Ovary (tissue), 9 donors: ENCODE measurements around the gene XKR7. TPM values are rescaled to one million over a fixed set of nuclear protein-coding genes. Genes with fewer than 3 reads are reported as not detected.
"Not testable (repeated sequence)": the region's sequence is repeated elsewhere in the genome, so short reads cannot be mapped to it uniquely, and the experiment has no call there.

Source experiments
- DNase-seq, 5 donors: peaks; one replicate each; pipeline ENCODE4 v3.0.0-alpha.2; 2019 to 2020
- H3K27ac ChIP-seq, 2 donors: fragments of 200-600 bp; one replicate each; pipeline versions ENCODE4 v1.5.1 to v1.8.0; 2019 to 2022
- H3K27me3 ChIP-seq: fragments of 200-600 bp; one replicate; pipeline ENCODE4 v1.8.0; 2022
- H3K36me3 ChIP-seq: fragments of 200-600 bp; sonication (generic); one replicate; pipeline ENCODE4 v1.5.1; 2019
- H3K4me1 ChIP-seq: one replicate; pipeline ENCODE4 v1.8.1; 2013; ENCODE audit warnings: mild to moderate bottlenecking, moderate library complexity; ENCODE audit not compliant: insufficient read depth
- H3K4me3 ChIP-seq: fragments of 200-600 bp; sonication (generic); one replicate; pipeline ENCODE4 v1.5.1; 2017
- H3K9me3 ChIP-seq, 2 donors: fragments of 200-600 bp in 1 of 2; sonication (generic) in 1 of 2; one replicate each; pipeline versions ENCODE4 v1.5.1 to v1.8.1; 2013 to 2019; ENCODE audit warnings: mild to moderate bottlenecking in 1 of 2, moderate library complexity in 1 of 2
- CTCF ChIP-seq, 3 donors: fragments of 450-650 bp in 2 of 3; fragments of 200-600 bp in 1 of 3; IDR thresholded peaks; one replicate each; pipeline versions ENCODE4 v1.5.1 to v1.8.0; 2016 to 2022; ENCODE audit warnings: antibody characterized with exemption in 3 of 3, mild to moderate bottlenecking in 1 of 3
- EP300 ChIP-seq: sonication (generic); formaldehyde crosslinking; IDR thresholded peaks from one replicate; pipeline ENCODE4 v1.6.1; 2017; ENCODE audit warnings: antibody characterized with exemption
- POLR2A ChIP-seq: fragments of 450-650 bp; IDR thresholded peaks from one replicate; pipeline ENCODE4 v1.6.1; 2017; ENCODE audit warnings: antibody characterized with exemption, mild to moderate bottlenecking, moderate library complexity
- WGBS, 3 donors: extraction: QIAGEN DNeasy Blood & Tissue Kit in 1 of 3; methylation state at CpG; one replicate each; pipeline versions ENCODE4 v1.1.5 to v1.1.7; 2013 to 2017; 5-methylcytosine and 5-hydroxymethylcytosine counted together
- intact Hi-C, 4 donors: fragments of 100-400 bp; cut with DNase I; formaldehyde crosslinking; loops; one replicate each; pipeline versions ENCODE4 v1.11.0 to v1.15.1; 2022 to 2023
- polyA plus RNA-seq, 2 donors: library from polyadenylated mRNA; stranded (reverse); fragments of 200-250 nt in 1 of 2; fragments of 350-450 nt in 1 of 2; fragmentation: Illumina TruSeq in 1 of 2; extraction: RNeasy Lipid Tissue Mini Kit (QIAGEN cat#74804) in 1 of 2; gene quantifications; one replicate each; pipeline ENCODE4 v1.2.3, GENCODE V29; 2013 to 2014
- total RNA-seq, 7 donors: library from RNA; depleted of rRNA in 2 of 7; stranded (reverse); fragments of >200 nt in 2 of 7; fragmentation: NEBNext Ultra II Directional in 3 of 7; extraction: Animal tissue kit (Norgen Biotek cat#: 25700) in 3 of 7; gene quantifications; one replicate each; pipeline versions ENCODE4 v1.1.0 to v1.2.4, GENCODE V29; 2016 to 2023
- donor health status: DM: no; HTN: no; CAD: no; lungs with moderate emphysema.
- donor health status: DM: no; HTN: no; CAD: no.
- donor health status: Bipolar disorder and iron deficiency.
- donor health status: DM: yes; HTN: yes; CAD: no.
- donor health status: DM: no; HTN: no; CAD: no.
- donor health status: DM: yes; HTN: yes; CAD: no.

The XKR7 gene
- total and polyA plus RNA-seq, 9 donors: not detected

GRCh38 chr20:31925631-31926030 lies 42.3 kb upstream of the XKR7 start:
- H3K9me3 ChIP-seq: no peaks in the 10 kb centered on the region
- no peak overlapping the region for H3K27ac ChIP-seq
- H3K36me3 ChIP-seq: no peaks in the 10 kb centered on the region
- no peak overlapping the region for H3K4me3 ChIP-seq
- H3K27me3 ChIP-seq: no peaks in the 10 kb centered on the region
- no peaks in the 10 kb centered on the region for H3K4me1 ChIP-seq
- intact Hi-C loops: no loop called here
- WGBS, 3 donors: 57 to 63% (median 57%) methylated on average over 9 of the region's 9 CpGs
- DNase-seq: no peak
- no peak for TF ChIP-seq POLR2A
- no peak for TF ChIP-seq CTCF (IDR thresholded peaks at IDR 0.05)
- TF ChIP-seq EP300: no peak

DNA sequence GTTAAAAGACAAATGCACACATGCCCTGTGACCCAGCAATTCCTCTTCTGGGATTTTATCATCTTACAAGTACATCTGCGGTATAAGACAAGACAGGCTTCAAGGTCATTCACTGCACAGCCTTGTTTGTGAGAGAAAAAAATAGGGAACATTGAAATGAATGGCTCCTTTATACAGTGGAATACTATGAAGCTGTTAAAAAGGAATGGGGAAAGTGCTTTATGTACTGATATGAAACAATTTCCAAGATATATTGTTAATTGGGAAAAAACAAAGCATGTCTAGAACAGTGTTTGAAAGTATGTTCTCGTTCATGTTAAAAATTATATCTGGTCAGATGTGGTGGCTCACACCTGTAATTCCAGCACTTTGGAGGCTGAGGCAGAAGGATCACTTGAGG lies 41.5 kb upstream of the XKR7 start:
- 58 to 70% (median 64%) methylated on average over 2 of the region's 2 CpGs for WGBS, 3 donors
- H3K4me1 ChIP-seq: no peaks in the 10 kb centered on the region
- no peaks in the 10 kb centered on the region for H3K9me3 ChIP-seq
- no peak for DNase-seq
- H3K36me3 ChIP-seq: no peaks in the 10 kb centered on the region
- no peak overlapping the region for H3K27ac ChIP-seq
- intact Hi-C loops: no loop called here
- no peaks in the 10 kb centered on the region for H3K27me3 ChIP-seq
- no peak for TF ChIP-seq POLR2A
- no peak for TF ChIP-seq EP300
- TF ChIP-seq CTCF (IDR thresholded peaks at IDR 0.05): no peak
- H3K4me3 ChIP-seq: no peak overlapping the region

GRCh38 chr20:31927627-31928159 lies 40.3 kb upstream of the XKR7 start:
- no peak overlapping the region for H3K4me3 ChIP-seq
- no peaks in the 10 kb centered on the region for H3K4me1 ChIP-seq
- H3K9me3 ChIP-seq: no peaks in the 10 kb centered on the region
- H3K27me3 ChIP-seq: no peaks in the 10 kb centered on the region
- H3K27ac ChIP-seq: no peak overlapping the region
- intact Hi-C loops: no loop called here
- DNase-seq: no peak
- H3K36me3 ChIP-seq: no peaks in the 10 kb centered on the region
- 65 to 78% (median 68%) methylated on average over 8 of the region's 8 CpGs for WGBS, 3 donors
- TF ChIP-seq CTCF (IDR thresholded peaks at IDR 0.05) (no peak), POLR2A (no peak), EP300 (no peak)

DNA sequence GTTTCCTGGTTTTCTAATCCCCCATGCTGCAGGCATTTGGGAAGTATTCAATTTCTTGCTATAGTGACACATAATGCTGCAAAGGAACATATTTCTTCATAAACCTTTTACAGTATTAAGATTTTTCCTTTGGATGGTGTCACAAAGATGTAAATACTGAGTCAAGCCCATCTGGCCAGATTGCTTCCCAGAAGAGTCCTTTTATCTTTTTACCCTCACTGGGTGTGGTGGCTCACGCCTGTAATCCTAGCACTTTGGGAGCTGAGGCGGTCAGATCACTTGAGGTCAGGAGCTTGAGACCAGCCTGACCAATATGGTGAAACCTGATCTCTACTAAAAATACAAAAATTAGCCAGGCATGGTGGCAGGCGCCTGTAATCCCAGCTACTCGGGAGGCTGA lies 38.3 kb upstream of the XKR7 start:
- DNase-seq, H3K4me1 ChIP-seq, H3K36me3 ChIP-seq, intact Hi-C loops, H3K4me3 ChIP-seq, H3K9me3 ChIP-seq, H3K27ac ChIP-seq, H3K27me3 ChIP-seq: not testable (repeated sequence)
- 75 to 80% (median 80%) methylated on average over 4 of the region's 4 CpGs for WGBS, 3 donors

- intact Hi-C loops: no loop called here
- DNase-seq: no peak
- H3K27me3 ChIP-seq: no peaks in the 10 kb centered on the region
- H3K4me3 ChIP-seq: no peak overlapping the region
- no peaks in the 10 kb centered on the region for H3K9me3 ChIP-seq
- H3K27ac ChIP-seq: no peak overlapping the region
- 32 to 40% (median 37%) methylated on average over 5 of the region's 5 CpGs for WGBS, 3 donors
- H3K36me3 ChIP-seq: no peaks in the 10 kb centered on the region
- TF ChIP-seq EP300 (no peak), POLR2A (no peak), CTCF (IDR thresholded peaks at IDR 0.05) (no peak)
- H3K4me1 ChIP-seq: no peaks in the 10 kb centered on the region
Observed at GRCh38 chr20:31930779-31931178, 37.2 kb upstream of the XKR7 start.
